Measurements from ENCODE around the gene NATD1.

The NATD1 gene

DNA sequence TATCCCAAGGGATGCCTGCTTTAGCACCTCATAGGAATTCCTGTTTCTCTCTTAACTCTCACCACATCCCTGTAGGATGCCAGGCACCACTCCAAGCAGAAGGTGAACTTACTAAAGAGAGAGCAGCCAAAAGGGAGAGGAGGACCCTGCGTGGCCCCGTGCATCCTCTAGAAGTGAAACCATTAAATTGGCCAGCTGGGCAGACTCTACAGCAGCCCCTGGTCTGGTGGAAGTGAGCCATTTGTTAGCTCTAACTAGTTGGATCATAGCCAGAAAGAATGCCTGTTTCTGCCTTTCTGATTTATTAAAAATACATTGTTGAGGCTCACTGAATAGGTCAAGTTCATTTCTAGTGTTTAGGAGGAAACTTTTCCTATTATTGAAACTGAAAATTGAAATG, 61.5 kb downstream of the NATD1 start:
- DNase-seq (ENCODE audit: low read depth): no peak

DNA sequence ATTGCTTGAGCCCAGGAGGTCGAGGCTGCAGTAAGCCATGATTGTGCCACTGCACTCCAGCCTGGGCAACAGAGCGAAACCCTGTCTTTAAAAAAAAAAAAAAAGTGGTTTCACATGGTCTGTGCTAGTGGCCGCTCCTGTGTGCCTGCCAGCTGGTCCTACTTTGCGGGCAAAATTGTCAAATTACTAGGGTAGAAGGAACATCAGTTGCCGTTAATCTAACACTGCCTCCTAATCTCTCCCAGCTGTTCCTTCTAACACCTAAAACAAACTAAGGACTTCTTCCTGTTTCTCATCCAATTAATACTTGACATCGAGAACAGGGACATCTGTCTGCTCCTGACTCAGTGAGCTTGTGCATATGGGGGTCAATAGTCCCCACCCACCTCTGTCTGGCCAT, 63.1 kb downstream of the NATD1 start:
- no peak for DNase-seq (ENCODE audit: low read depth)

DNA sequence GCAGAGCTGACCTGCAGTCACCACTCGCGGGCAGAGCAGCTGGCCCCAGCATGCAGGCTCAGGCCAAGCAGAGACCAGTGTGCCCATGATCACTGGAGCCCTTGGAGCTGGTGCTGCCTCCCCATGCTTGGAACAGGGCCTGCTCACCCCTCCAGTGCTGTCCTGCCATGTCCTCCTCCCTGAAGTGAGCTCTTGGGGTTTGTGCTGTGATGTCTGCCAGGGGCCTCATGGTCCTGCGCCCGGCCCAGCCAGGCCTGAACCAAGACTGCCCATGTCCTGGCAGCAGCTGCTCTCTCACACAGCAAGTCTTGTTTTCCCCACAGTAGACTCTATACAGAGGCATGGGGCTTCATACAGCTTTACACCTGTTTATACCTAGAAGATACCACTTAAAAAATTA, 63.8 kb downstream of the NATD1 start:
- no peak for DNase-seq (ENCODE audit: low read depth)
